ENCODE measurements around the gene CDKAL1. TPM values are rescaled to one million over a fixed set of nuclear protein-coding genes. Genes with fewer than 3 reads are reported as not detected.

CDKAL1 gene
- total RNA-seq, 1 donor from 2014 or later, result 39.6 TPM

DNA sequence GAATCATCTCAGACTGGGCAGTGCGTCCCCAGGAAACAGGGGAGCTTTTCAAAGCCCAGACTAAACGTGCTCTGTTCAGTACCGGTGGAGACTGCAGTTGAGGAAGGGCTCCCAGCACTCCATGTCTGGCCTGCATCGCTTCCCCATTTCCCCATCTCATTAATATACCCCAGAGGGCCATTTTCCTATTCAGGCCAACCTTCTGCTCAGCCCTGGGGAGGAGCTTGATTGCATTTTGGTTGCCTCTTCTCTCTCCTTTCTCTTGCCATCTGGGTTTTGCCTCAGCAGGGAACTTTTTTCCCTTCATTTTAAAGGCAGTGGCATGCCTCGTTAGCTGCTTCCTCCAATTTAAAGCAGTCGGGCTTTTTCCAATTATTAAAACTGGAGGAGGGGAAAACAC is 665.0 kb downstream of the CDKAL1 start:
- Histone ChIP-seq H3K36me3 (peaks cover under 1% of the 10 kb centered on the region), H3K27ac (peak overlapping the region; percentile 80), H3K79me2 (ENCODE audit: low read depth) (no peaks in the 10 kb centered on the region), H3K27me3 (no peaks in the 10 kb centered on the region), H3K4me1 (peaks cover 60% of the 10 kb centered on the region), H3K4me3 (no peak overlapping the region), H3F3A (ENCODE audit: low read depth) (peaks cover 27% of the 10 kb centered on the region), H3K9me3 (ENCODE audit: low read depth) (no peaks in the 10 kb centered on the region), H3K9ac (no peak overlapping the region), H2AFZ (replicated peaks) (no peak overlapping the region), H4K20me1 (ENCODE audit: low read depth) (no peaks in the 10 kb centered on the region), H3K4me2 (peak overlapping the region; percentile 61)
- H3K9me3 Mint-ChIP-seq, result peaks cover 3% of the 10 kb centered on the region
- H3K27ac Mint-ChIP-seq, result peak overlapping the region; percentile 77
- no peak overlapping the region for H3K4me3 Mint-ChIP-seq
- H3K4me1 Mint-ChIP-seq, result peaks cover 60% of the 10 kb centered on the region
- DNase-seq (ENCODE audit: low spot score), result peak; percentile 65
- peaks cover 2% of the 10 kb centered on the region for H3K36me3 Mint-ChIP-seq
- H3K27me3 Mint-ChIP-seq (ENCODE audit: insufficient read depth, low read depth), result peaks cover 2% of the 10 kb centered on the region
- TF ChIP-seq EZH2phosphoT487 (IDR thresholded peaks at IDR 0.05), result no peak
- no peak for TF ChIP-seq EZH2 (IDR thresholded peaks at IDR 0.05)
- TF ChIP-seq, protein P1, sequence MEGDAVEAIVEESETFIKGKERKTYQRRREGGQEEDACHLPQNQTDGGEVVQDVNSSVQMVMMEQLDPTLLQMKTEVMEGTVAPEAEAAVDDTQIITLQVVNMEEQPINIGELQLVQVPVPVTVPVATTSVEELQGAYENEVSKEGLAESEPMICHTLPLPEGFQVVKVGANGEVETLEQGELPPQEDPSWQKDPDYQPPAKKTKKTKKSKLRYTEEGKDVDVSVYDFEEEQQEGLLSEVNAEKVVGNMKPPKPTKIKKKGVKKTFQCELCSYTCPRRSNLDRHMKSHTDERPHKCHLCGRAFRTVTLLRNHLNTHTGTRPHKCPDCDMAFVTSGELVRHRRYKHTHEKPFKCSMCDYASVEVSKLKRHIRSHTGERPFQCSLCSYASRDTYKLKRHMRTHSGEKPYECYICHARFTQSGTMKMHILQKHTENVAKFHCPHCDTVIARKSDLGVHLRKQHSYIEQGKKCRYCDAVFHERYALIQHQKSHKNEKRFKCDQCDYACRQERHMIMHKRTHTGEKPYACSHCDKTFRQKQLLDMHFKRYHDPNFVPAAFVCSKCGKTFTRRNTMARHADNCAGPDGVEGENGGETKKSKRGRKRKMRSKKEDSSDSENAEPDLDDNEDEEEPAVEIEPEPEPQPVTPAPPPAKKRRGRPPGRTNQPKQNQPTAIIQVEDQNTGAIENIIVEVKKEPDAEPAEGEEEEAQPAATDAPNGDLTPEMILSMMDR (IDR thresholded peaks at IDR 0.05), result no peak

DNA sequence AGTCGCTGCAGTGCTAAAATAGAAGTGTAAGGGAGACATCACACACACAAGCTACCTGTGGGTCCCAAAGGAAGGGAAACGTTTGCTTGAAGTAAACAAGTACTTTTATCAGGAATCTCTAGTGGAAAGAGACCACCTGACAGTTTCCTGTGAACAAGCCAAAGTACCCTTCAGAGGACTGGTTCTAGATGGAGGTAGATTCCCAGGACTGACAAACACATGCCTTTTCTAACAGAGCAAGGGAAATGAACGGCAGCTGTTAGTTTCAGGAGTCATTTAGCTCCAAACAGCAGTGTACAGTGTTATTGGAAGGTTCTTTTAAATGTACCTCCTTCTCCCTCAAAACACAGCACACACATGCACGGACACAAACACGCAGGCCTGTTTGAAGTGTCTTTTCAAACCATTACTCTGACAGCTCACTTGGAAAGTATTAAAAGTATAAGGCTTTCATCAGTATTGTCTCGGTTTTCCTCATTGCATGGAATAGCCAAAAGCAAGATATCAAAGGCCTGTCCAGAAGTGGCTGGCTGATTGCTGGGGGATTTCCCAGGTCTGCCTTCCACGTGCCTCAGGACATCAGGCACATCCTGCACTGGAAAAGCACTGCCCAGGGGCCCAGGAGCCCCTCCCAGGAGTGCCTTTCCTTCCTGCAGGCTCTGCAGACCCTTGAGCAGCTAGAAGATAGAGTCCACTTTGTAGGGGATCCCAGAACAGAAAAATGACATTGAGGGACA is 666.0 kb downstream of the CDKAL1 start:
- Histone ChIP-seq H3K27ac (peak overlapping the region; percentile 80), H3K27me3 (no peaks in the 10 kb centered on the region), H3F3A (ENCODE audit: low read depth) (peaks cover 27% of the 10 kb centered on the region), H3K36me3 (peaks cover 5% of the 10 kb centered on the region), H3K4me2 (peak overlapping the region; percentile 61), H2AFZ (replicated peaks) (no peak overlapping the region), H3K4me1 (peaks cover 60% of the 10 kb centered on the region), H4K20me1 (ENCODE audit: low read depth) (no peaks in the 10 kb centered on the region), H3K4me3 (no peak overlapping the region), H3K9ac (no peak overlapping the region), H3K9me3 (ENCODE audit: low read depth) (no peaks in the 10 kb centered on the region), H3K79me2 (ENCODE audit: low read depth) (no peaks in the 10 kb centered on the region)
- H3K4me1 Mint-ChIP-seq, result peaks cover 60% of the 10 kb centered on the region
- DNase-seq (ENCODE audit: low spot score), result no peak
- H3K9me3 Mint-ChIP-seq, result no peaks in the 10 kb centered on the region
- TF ChIP-seq, protein P1 (IDR thresholded peaks at IDR 0.05), result no peak
- TF ChIP-seq EZH2phosphoT487 (IDR thresholded peaks at IDR 0.05), result no peak
- no peak for TF ChIP-seq EZH2 (IDR thresholded peaks at IDR 0.05)
- no peak overlapping the region for H3K4me3 Mint-ChIP-seq
- peaks cover 3% of the 10 kb centered on the region for H3K36me3 Mint-ChIP-seq
- peak overlapping the region; percentile 62 for H3K27ac Mint-ChIP-seq
- peaks cover 2% of the 10 kb centered on the region for H3K27me3 Mint-ChIP-seq (ENCODE audit: insufficient read depth, low read depth)

DNA sequence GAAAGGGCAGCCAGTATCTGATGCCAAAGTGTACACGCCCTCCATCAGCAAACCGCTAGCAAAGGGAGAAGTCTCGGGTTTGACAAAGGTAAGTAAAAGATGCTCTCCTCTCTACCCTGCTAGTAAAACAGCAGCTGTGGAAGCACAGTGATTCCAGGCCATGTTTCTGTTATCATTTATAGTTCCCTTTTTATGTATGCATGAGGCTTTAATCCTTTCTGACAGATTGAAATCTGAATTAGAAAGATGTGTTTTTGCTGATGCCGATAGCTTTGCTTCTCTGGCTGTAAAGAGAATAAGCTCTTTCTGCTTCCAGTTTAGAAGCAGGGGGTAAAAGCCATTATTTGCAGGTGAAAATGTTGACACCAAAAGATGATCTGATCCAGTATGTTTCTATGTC is 666.9 kb downstream of the CDKAL1 start:
- Histone ChIP-seq H3K9ac (no peak overlapping the region), H4K20me1 (ENCODE audit: low read depth) (no peaks in the 10 kb centered on the region), H3K27me3 (no peaks in the 10 kb centered on the region), H2AFZ (replicated peaks) (no peak overlapping the region), H3K27ac (peak overlapping the region; percentile 80), H3K4me1 (peaks cover 55% of the 10 kb centered on the region), H3K9me3 (ENCODE audit: low read depth) (no peaks in the 10 kb centered on the region), H3K79me2 (ENCODE audit: low read depth) (no peaks in the 10 kb centered on the region), H3K4me2 (peak overlapping the region; percentile 12), H3K4me3 (no peak overlapping the region), H3K36me3 (peaks cover 5% of the 10 kb centered on the region), H3F3A (ENCODE audit: low read depth) (peaks cover 27% of the 10 kb centered on the region)
- Mint-ChIP-seq H3K27me3 (ENCODE audit: insufficient read depth, low read depth) (peaks cover 2% of the 10 kb centered on the region), H3K4me1 (peaks cover 56% of the 10 kb centered on the region), H3K36me3 (peaks cover 5% of the 10 kb centered on the region), H3K27ac (peak overlapping the region; percentile 8), H3K9me3 (no peaks in the 10 kb centered on the region), H3K4me3 (no peak overlapping the region)
- no peak for DNase-seq (ENCODE audit: low spot score)
- TF ChIP-seq EZH2phosphoT487 (IDR thresholded peaks at IDR 0.05) (no peak), EZH2 (IDR thresholded peaks at IDR 0.05) (no peak)
- TF ChIP-seq, protein P1 (IDR thresholded peaks at IDR 0.05), result no peak

Measured in neural progenitor cell (in vitro differentiated cells).